HCT116 (cell line): Measurements from ENCODE around the gene WASL. TPM values are rescaled to one million over a fixed set of nuclear protein-coding genes. Genes with fewer than 3 reads are reported as not detected.

Experiments used
- ATAC-seq: fragments of 200-7000 bp; cut with Tn5 transposase; 2 replicates; pipeline ENCODE4 v1.9.1; 2020; ENCODE audit warnings: mild to moderate bottlenecking, moderate library complexity
- BruUV-seq: library from RNA; stranded (reverse); fragments of 400-500 nt; replicated peaks from 2 replicates; lab custom pipeline; 2021; lab: Mats Ljungman, UMichigan
- CTCF ChIA-PET: fragments of 300-600 bp; sonication (Branson Sonifier 250); formaldehyde crosslinking; loops from one replicate; lab custom pipeline; 2021; ENCODE audit warnings: antibody characterized with exemption; lab: Charles Lee
- POLR2A ChIA-PET: fragments of 300-600, 350-600 bp; sonication (Branson Sonifier 250); formaldehyde crosslinking; loops from one replicate; lab custom pipeline; 2021; ENCODE audit warnings: antibody characterized with exemption; lab: Charles Lee
- RAD21 ChIA-PET, 2 experiments: fragments of 300-600 bp; sonication (Branson Sonifier 250); formaldehyde crosslinking; loops; one replicate each; lab custom pipeline; 2023; ENCODE audit warnings: low total read pairs in 2 of 2; ENCODE audit not compliant: uncharacterized antibody in 2 of 2, unreplicated experiment in 2 of 2, low non-redundant PET in 1 of 2; lab: Charles Lee
- DNase-seq: peaks from one replicate; pipeline ENCODE4 v3.0.0-alpha.2; 2010; ENCODE audit warnings: low read depth, low spot score
- H2AFZ ChIP-seq: fragments of 200-600 bp; shearing (Covaris generic), sonication (generic); 2 replicates; pipeline ENCODE4 v1.6.1; 2017; ENCODE audit warnings: low read depth, mixed run types, mixed read lengths, antibody characterized with exemption, low read length; ENCODE audit not compliant: poor library complexity, severe bottlenecking
- H3K27ac ChIP-seq: 2 replicates; pipeline ENCODE4 v1.5.1; 2012; ENCODE audit warnings: low read depth, low read length
- H3K27me3 ChIP-seq: fragments of 200-600 bp; sonication (generic); 2 replicates; pipeline ENCODE4 v1.6.1; 2016; ENCODE audit warnings: mixed run types, low read length, mixed read lengths; ENCODE audit not compliant: insufficient read depth
- H3K36me3 ChIP-seq, 2 experiments: fragments of 200-500 bp in 1 of 2; fragments of 200-600 bp in 1 of 2; sonication (Bioruptor generic) in 1 of 2; sonication (generic) in 1 of 2; 2 replicates each; pipeline versions ENCODE4 v1.5.1 to v1.6.1; 2014 to 2016; ENCODE audit warnings: low read length in 2 of 2, inconsistent platforms in 1 of 2, mixed read lengths in 1 of 2, mixed run types in 1 of 2; ENCODE audit not compliant: insufficient read depth in 2 of 2, control insufficient read depth in 1 of 2
- H3K4me1 ChIP-seq, 2 experiments: fragments of 200-600 bp in 1 of 2; sonication (generic) in 1 of 2; 2 replicates each; pipeline versions ENCODE4 v1.5.1 to v1.6.1; 2012 to 2017; ENCODE audit warnings: low read length in 2 of 2, inconsistent platforms in 1 of 2, mild to moderate bottlenecking in 1 of 2, mixed read lengths in 1 of 2, mixed run types in 1 of 2, moderate library complexity in 1 of 2; ENCODE audit not compliant: insufficient read depth in 2 of 2, control insufficient read depth in 1 of 2
- H3K4me2 ChIP-seq: fragments of 200-600 bp; sonication (generic); 2 replicates; pipeline ENCODE4 v1.6.1; 2017; ENCODE audit warnings: mixed run types, low read length, mixed read lengths
- H3K4me3 ChIP-seq, 2 experiments: fragments of 200-600 bp in 1 of 2; sonication (generic) in 1 of 2; replicated peaks in 1 of 2; 2 replicates each; pipeline ENCODE4 v1.5.1; 2011 to 2016; ENCODE audit warnings: low read length in 2 of 2, control low read depth in 1 of 2, low read depth in 1 of 2, mild to moderate bottlenecking in 1 of 2, mixed read lengths in 1 of 2, mixed run types in 1 of 2
- H3K79me2 ChIP-seq: fragments of 200-600 bp; sonication (generic); 2 replicates; pipeline ENCODE4 v1.6.1; 2017; ENCODE audit warnings: mild to moderate bottlenecking, mixed run types, low read length, moderate library complexity, mixed read lengths; ENCODE audit not compliant: insufficient read depth
- H3K9ac ChIP-seq: fragments of 200-600 bp; sonication (generic); 2 replicates; pipeline ENCODE4 v1.6.1; 2016; ENCODE audit warnings: low read length, mixed read lengths
- H3K9me2 ChIP-seq: fragments of 200-600 bp; sonication (generic), shearing (Covaris generic); 2 replicates; pipeline ENCODE4 v1.6.1; 2017; ENCODE audit warnings: mixed run types, mild to moderate bottlenecking, moderate library complexity; ENCODE audit not compliant: insufficient read depth
- H3K9me3 ChIP-seq, 2 experiments: fragments of 200-500 bp in 1 of 2; fragments of 200-600 bp in 1 of 2; sonication (Bioruptor generic) in 1 of 2; sonication (generic) in 1 of 2; 2 replicates each; pipeline ENCODE4 v1.6.1; 2014 to 2017; ENCODE audit warnings: low read length in 2 of 2, mixed read lengths in 2 of 2, inconsistent platforms in 1 of 2, low read depth in 1 of 2, mild to moderate bottlenecking in 1 of 2, mixed run types in 1 of 2, moderate library complexity in 1 of 2; ENCODE audit not compliant: control insufficient read depth in 1 of 2, insufficient read depth in 1 of 2
- H4K20me1 ChIP-seq: fragments of 200-600 bp; sonication (generic), shearing (Covaris generic); 2 replicates; pipeline ENCODE4 v1.6.1; 2017; ENCODE audit warnings: mixed run types, mild to moderate bottlenecking, moderate library complexity; ENCODE audit not compliant: insufficient read depth
- CEBPB ChIP-seq: IDR thresholded peaks from 2 replicates; pipeline ENCODE4 v1.6.1; 2012; ENCODE audit warnings: low read depth
- EGR1 ChIP-seq: IDR thresholded peaks from 2 replicates; pipeline ENCODE4 v1.6.1; 2012; ENCODE audit warnings: low read depth
- ELF1 ChIP-seq: IDR thresholded peaks from 2 replicates; pipeline ENCODE4 v1.6.1; 2012; ENCODE audit warnings: low read depth, borderline replicate concordance
- POLR2AphosphoS5 ChIP-seq: IDR thresholded peaks from 2 replicates; pipeline ENCODE4 v1.6.1; 2011; ENCODE audit warnings: mild to moderate bottlenecking, low read depth, low read length, moderate library complexity
- ZFX ChIP-seq: fragments of 450-650 bp; IDR thresholded peaks from 2 replicates; pipeline ENCODE4 v1.6.1; 2017
- intact Hi-C: fragments of 100-400 bp; cut with micrococcal nuclease; formaldehyde crosslinking; loops from 2 replicates; pipeline ENCODE4 v1.10.0; 2022
- total RNA-seq: library from RNA; stranded (reverse); gene quantifications from one replicate; pipeline ENCODE4 v1.2.1, GENCODE V29; 2021; ENCODE audit not compliant: unreplicated experiment

The WASL gene
- total RNA-seq, 1 experiment from 2014 or later: 26.2 TPM

DNA sequence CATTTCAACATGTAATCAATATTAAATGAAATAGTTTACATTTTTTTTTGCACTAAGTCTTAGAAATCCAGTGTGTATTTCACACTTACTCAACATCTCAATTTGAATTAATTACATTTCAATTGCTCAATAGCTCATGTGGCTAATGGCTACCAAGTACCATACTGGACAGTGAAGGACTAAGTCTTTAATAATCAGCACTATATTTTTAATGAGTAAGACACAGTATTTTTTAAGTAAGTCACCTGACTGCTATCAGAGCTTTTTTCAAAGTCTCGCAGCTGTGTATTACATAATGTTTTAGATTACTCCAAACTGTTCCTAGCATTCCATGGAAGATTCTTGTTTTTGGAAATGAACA lies 19.6 kb downstream of the WASL start:
- CTCF ChIA-PET: no interaction called here
- no TSS peak for BruUV-seq
- H3K9ac ChIP-seq: no peak overlapping the region
- no peak overlapping the region for H3K4me3 ChIP-seq
- H3K79me2 ChIP-seq: peaks cover 98% of the 10 kb centered on the region
- no peak overlapping the region for H3K4me2 ChIP-seq
- RAD21 ChIA-PET: no interaction called here
- no peaks in the 10 kb centered on the region for H3K36me3 ChIP-seq
- no peaks in the 10 kb centered on the region for H3K9me2 ChIP-seq
- peaks cover 13% of the 10 kb centered on the region; the same call in 1 of the 2 replicates for H4K20me1 ChIP-seq
- no peaks in the 10 kb centered on the region for H3K27me3 ChIP-seq
- H3K27ac ChIP-seq: no peak overlapping the region
- no peak overlapping the region for H2AFZ ChIP-seq
- H3K4me1 ChIP-seq: peaks cover 4 to 12% of the 10 kb centered on the region in 2 experiments; a peak in 3 of 4 replicates
- DNase-seq: no peak
- ATAC-seq: no peak
- intact Hi-C loops: no loop called here
- H3K9me3 ChIP-seq: no peaks in the 10 kb centered on the region
- POLR2A ChIA-PET: no interaction called here
- TF ChIP-seq POLR2AphosphoS5: no peak
- TF ChIP-seq ELF1: no peak
- TF ChIP-seq EGR1: no peak
- TF ChIP-seq ZFX: no peak
- TF ChIP-seq CEBPB: no peak

DNA sequence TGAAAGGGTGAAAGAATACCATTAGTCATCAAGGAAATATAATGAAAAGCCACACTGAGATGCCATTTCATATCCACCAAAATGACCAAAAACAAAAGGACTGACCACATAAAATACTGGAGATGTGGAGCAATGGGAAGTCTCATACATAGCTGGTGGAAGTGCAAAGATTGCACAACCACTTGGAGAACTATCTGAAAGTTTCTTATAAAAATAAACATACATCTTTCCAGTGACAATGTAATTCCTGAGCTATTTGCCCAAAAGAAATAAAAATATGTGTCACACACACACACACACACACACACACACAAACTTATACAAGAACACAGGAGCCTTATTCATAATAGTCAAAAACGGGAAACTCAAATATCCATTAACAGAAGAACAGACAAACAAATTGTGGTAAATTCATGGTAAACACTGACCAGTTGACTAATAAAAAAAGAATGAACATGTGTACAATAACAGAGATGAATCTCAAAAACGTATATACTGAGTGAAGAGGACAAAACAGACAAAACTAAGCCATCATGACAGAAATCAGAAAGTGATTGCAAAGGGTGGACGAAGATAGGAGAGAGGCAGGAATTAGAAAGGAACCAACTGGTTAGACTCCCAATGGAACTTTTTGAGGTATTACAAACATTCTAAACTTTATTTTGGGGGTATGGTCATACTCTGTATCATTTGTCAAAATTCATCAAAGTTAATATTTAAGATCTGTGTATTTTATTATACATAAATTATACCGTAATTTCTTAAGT lies 21.5 kb downstream of the WASL start:
- no peak overlapping the region for H3K27ac ChIP-seq
- POLR2A ChIA-PET: interaction anchor here (1.3 kb wide), 1 partner anchor 22 kb away, joined by 3 read pairs; the partner anchor contains the start of gene WASL
- no peak for ATAC-seq

More for the DNA sequence above, 21.5 kb downstream of the WASL start:
- no peak overlapping the region for H3K4me3 ChIP-seq
- H3K79me2 ChIP-seq: peaks cover 98% of the 10 kb centered on the region
- H3K27me3 ChIP-seq: no peaks in the 10 kb centered on the region
- DNase-seq: no peak
- BruUV-seq: no TSS peak
- peaks cover 4 to 12% of the 10 kb centered on the region in 2 experiments; a peak in 3 of 4 replicates for H3K4me1 ChIP-seq
- no peaks in the 10 kb centered on the region for H3K9me3 ChIP-seq
- H3K4me2 ChIP-seq: no peak overlapping the region
- RAD21 ChIA-PET: no interaction called here
- peak; percentile 68 for TF ChIP-seq CEBPB
- no peak for TF ChIP-seq EGR1
- no peak overlapping the region for H2AFZ ChIP-seq
- H3K9ac ChIP-seq: no peak overlapping the region
- CTCF ChIA-PET: interaction anchor here (0.7 kb wide), 1 partner anchor 26 kb away, joined by 3 read pairs; no protein-coding TSS in a partner anchor
- peaks cover 13% of the 10 kb centered on the region; the same call in 1 of the 2 replicates for H4K20me1 ChIP-seq
- intact Hi-C loops: no loop called here
- H3K9me2 ChIP-seq: no peaks in the 10 kb centered on the region
- no peaks in the 10 kb centered on the region for H3K36me3 ChIP-seq
